IMR-90 (cell line): ENCODE measurements around the gene SCTR. TPM values are rescaled to one million over a fixed set of nuclear protein-coding genes. Genes with fewer than 3 reads are reported as not detected.

Source experiments
- ATAC-seq: fragments of 200-7000 bp; cut with Tn5 transposase; 2 replicates; pipeline ENCODE4 v1.9.1; 2020; ENCODE audit warnings: low read depth, mild to moderate bottlenecking, moderate library complexity
- BruUV-seq: library from RNA; stranded (reverse); fragments of 400-500 nt; replicated peaks from 2 replicates; lab custom pipeline; 2021; lab: Mats Ljungman, UMichigan
- CTCF ChIA-PET: fragments of 300-600 bp; formaldehyde crosslinking; extraction: SDS; loops from one replicate; lab custom pipeline; 2021; ENCODE audit warnings: antibody characterized with exemption; lab: Yijun Ruan, JAX
- POLR2A ChIA-PET: fragments of 300-600 bp; sonication (Branson Sonifier 250); formaldehyde crosslinking; loops from one replicate; lab custom pipeline; 2022; ENCODE audit warnings: antibody characterized with exemption; ENCODE audit not compliant: unreplicated experiment; lab: Charles Lee
- DNase-seq: peaks from one replicate; pipeline ENCODE4 v3.0.0; 2013
- H2AFZ ChIP-seq: replicated peaks from 2 replicates; pipeline ENCODE3; 2013; ENCODE audit warnings: low read length, mild to moderate bottlenecking; ENCODE audit not compliant: poor library complexity
- H2AK5ac ChIP-seq: 2 replicates; pipeline ENCODE4 v1.6.1; 2013; ENCODE audit warnings: low read depth, low read length, inconsistent platforms
- H2AK9ac ChIP-seq: replicated peaks from 2 replicates; pipeline ENCODE3; 2013; ENCODE audit warnings: mild to moderate bottlenecking, low read depth, low read length, moderate library complexity; ENCODE audit not compliant: poor library complexity
- H2BK120ac ChIP-seq: 2 replicates; pipeline ENCODE4 v1.6.1; 2013; ENCODE audit warnings: low read depth, low read length, inconsistent platforms
- H2BK15ac ChIP-seq: 3 replicates; pipeline ENCODE4 v1.6.1; 2013; ENCODE audit warnings: low read depth, low read length, inconsistent platforms
- H2BK20ac ChIP-seq: 2 replicates; pipeline ENCODE4 v1.6.1; 2013; ENCODE audit warnings: low read depth, mild to moderate bottlenecking, inconsistent platforms, low read length, moderate library complexity
- H2BK5ac ChIP-seq: 2 replicates; pipeline ENCODE4 v1.6.1; 2013; ENCODE audit warnings: mild to moderate bottlenecking, low read depth, low read length, inconsistent platforms; ENCODE audit not compliant: poor library complexity, severe bottlenecking
- H3K14ac ChIP-seq: replicated peaks from 2 replicates; pipeline ENCODE4 v1.6.1; 2013; ENCODE audit warnings: low read depth, low read length, inconsistent platforms
- H3K18ac ChIP-seq: 2 replicates; pipeline ENCODE4 v1.6.1; 2013; ENCODE audit warnings: low read depth, low read length, control low read depth
- H3K23ac ChIP-seq: 2 replicates; pipeline ENCODE4 v1.6.1; 2013; ENCODE audit warnings: low read depth, low read length, inconsistent platforms
- H3K27ac ChIP-seq: 2 replicates; pipeline ENCODE4 v1.5.1; 2013; ENCODE audit warnings: mild to moderate bottlenecking, control low read depth, low read length; ENCODE audit not compliant: insufficient read depth
- H3K27me3 ChIP-seq: 2 replicates; pipeline ENCODE4 v1.6.1; 2013; ENCODE audit warnings: low read length; ENCODE audit not compliant: control insufficient read depth, insufficient read depth
- H3K36me3 ChIP-seq: 2 replicates; pipeline ENCODE4 v1.6.1; 2013; ENCODE audit warnings: low read length, mixed read lengths; ENCODE audit not compliant: control insufficient read depth, insufficient read depth
- H3K4ac ChIP-seq: 2 replicates; pipeline ENCODE4 v1.6.1; 2013; ENCODE audit warnings: low read depth, low read length, inconsistent platforms
- H3K4me1 ChIP-seq: 2 replicates; pipeline ENCODE4 v1.6.1; 2013; ENCODE audit warnings: low read length, mixed read lengths; ENCODE audit not compliant: control insufficient read depth, insufficient read depth
- H3K4me2 ChIP-seq: 2 replicates; pipeline ENCODE4 v1.6.1; 2013; ENCODE audit warnings: low read depth, mild to moderate bottlenecking, control low read depth, low read length, moderate library complexity
- H3K4me3 ChIP-seq: 2 replicates; pipeline ENCODE4 v1.5.1; 2013; ENCODE audit warnings: low read depth, mild to moderate bottlenecking, control low read depth, low read length, moderate library complexity; ENCODE audit not compliant: insufficient read depth
- H3K56ac ChIP-seq: 2 replicates; pipeline ENCODE4 v1.6.1; 2013; ENCODE audit warnings: low read length, inconsistent platforms; ENCODE audit not compliant: insufficient read depth; ENCODE audit errors: extremely low read depth
- H3K79me1 ChIP-seq, 2 experiments: 2 replicates each; pipeline ENCODE4 v1.6.1; 2013; ENCODE audit warnings: low read length in 2 of 2, inconsistent platforms in 1 of 2, low read depth in 1 of 2
- H3K9ac ChIP-seq: 2 replicates; pipeline ENCODE4 v1.6.1; 2013; ENCODE audit warnings: low read depth, low read length, control low read depth
- H3K9me1 ChIP-seq: 2 replicates; pipeline ENCODE4 v1.6.1; 2013; ENCODE audit warnings: low read length, inconsistent platforms; ENCODE audit not compliant: insufficient read depth
- H3K9me3 ChIP-seq: 2 replicates; pipeline ENCODE4 v1.6.1; 2013; ENCODE audit warnings: low read length; ENCODE audit not compliant: control insufficient read depth, insufficient read depth
- H4K20me1 ChIP-seq: 2 replicates; pipeline ENCODE4 v1.6.1; 2013; ENCODE audit warnings: low read length, inconsistent platforms; ENCODE audit not compliant: insufficient read depth
- H4K5ac ChIP-seq: 2 replicates; pipeline ENCODE4 v1.6.1; 2013; ENCODE audit warnings: mild to moderate bottlenecking, low read depth, low read length, control low read depth
- H4K8ac ChIP-seq, 2 experiments: 2 replicates each; pipeline ENCODE4 v1.6.1; 2013; ENCODE audit warnings: low read depth in 2 of 2, low read length in 2 of 2, control low read depth in 1 of 2, inconsistent platforms in 1 of 2
- H4K91ac ChIP-seq: 2 replicates; pipeline ENCODE4 v1.6.1; 2013; ENCODE audit warnings: low read depth, low read length, inconsistent platforms; ENCODE audit not compliant: insufficient read depth
- RCOR1 ChIP-seq: IDR thresholded peaks from 2 replicates; pipeline ENCODE4 v1.6.1; 2012; ENCODE audit warnings: mild to moderate bottlenecking, low read length, improper control_type of control experiment; ENCODE audit not compliant: insufficient replicate concordance
- USF2 ChIP-seq: fragments of 150-350 bp; IDR thresholded peaks from 2 replicates; pipeline ENCODE4 v1.6.1; 2017; ENCODE audit warnings: mild to moderate bottlenecking, antibody characterized with exemption, low read length, low read depth
- WGBS, 2 experiments: methylation state at CpG; one replicate each; pipeline versions ENCODE4 v1.1.5 to v1.1.7; 2013; ENCODE audit warnings: missing lambda C conversion rate in 2 of 2; ENCODE audit not compliant: insufficient read length in 1 of 2; ENCODE audit errors: extremely low coverage in 2 of 2; 5-methylcytosine and 5-hydroxymethylcytosine counted together
- dilution Hi-C: fragments of 300-500 bp; cut with HindIII; formaldehyde crosslinking; loops from one replicate; pipeline ENCODE4 v1.14.3; 2018; ENCODE audit warnings: low sequenced_read_pairs; ENCODE audit not compliant: unreplicated experiment
- in situ Hi-C: fragments of 300-500 bp; cut with MboI; formaldehyde crosslinking; loops from 3 replicates; pipeline ENCODE4 v1.14.3; 2019; ENCODE audit warnings: low sequenced_read_pairs, inconsistent platforms, mixed read lengths
- intact Hi-C: fragments of 100-400 bp; cut with micrococcal nuclease; formaldehyde crosslinking; loops from 2 replicates; pipeline ENCODE4 v1.10.0; 2022
- polyA plus RNA-seq, 3 experiments: library from polyadenylated mRNA; depleted of rRNA; stranded (reverse); fragments of >200 nt; gene quantifications; 2 replicates each; pipeline ENCODE4 v1.2.3, GENCODE V29; 2012; ENCODE audit warnings: low replicate concordance in 1 of 3
- total RNA-seq: library from RNA; depleted of rRNA; stranded (reverse); fragments of >200 nt; gene quantifications from 2 replicates; pipeline ENCODE4 v1.2.3, GENCODE V29; 2012

Gene SCTR
- total and polyA plus RNA-seq, 2 of the 4 experiments (the other 2 are of a cell fraction), result not detected

GRCh38 chr2:119464981-119465380, 59.3 kb downstream of the SCTR start:
- Histone ChIP-seq H4K8ac (no peak overlapping the region), H3K14ac (no peak overlapping the region), H3K79me1 (no peaks in the 10 kb centered on the region), H4K91ac (no peak overlapping the region), H3K4ac (no peak overlapping the region), H3K4me3 (no peak overlapping the region), H3K27ac (no peak overlapping the region), H3K18ac (no peak overlapping the region), H4K5ac (no peak overlapping the region), H3K9me3 (no peaks in the 10 kb centered on the region), H3K4me1 (no peaks in the 10 kb centered on the region), H2BK20ac (no peak overlapping the region), H3K36me3 (no peaks in the 10 kb centered on the region), H3K27me3 (peaks cover 4% of the 10 kb centered on the region), H3K56ac (no peak overlapping the region), H2BK120ac (no peak overlapping the region), H2BK15ac (no peak overlapping the region), H2BK5ac (no peak overlapping the region), H3K9ac (no peak overlapping the region), H2AFZ (no peak overlapping the region), H3K23ac (no peak overlapping the region), H4K20me1 (no peaks in the 10 kb centered on the region), H2AK9ac (no peak overlapping the region), H3K4me2 (no peak overlapping the region), H2AK5ac (no peak overlapping the region), H3K9me1 (no peaks in the 10 kb centered on the region)
- WGBS, 2 experiments, result 63% methylated on average over 1 of the region's 4 CpGs; no CpG with 5 or more reads in 1 of the 2 experiments
- ChIA-PET POLR2A (no interaction called here), CTCF (no interaction called here)
- in situ Hi-C loops, result loop anchor here (5.0 kb wide), 1 partner anchor 48 kb away; no protein-coding TSS in a partner anchor
- no TSS peak for BruUV-seq
- 0 out of 2 replicates have a peak, but pooled peaks have one; percentile 43 for TF ChIP-seq USF2
- no peak for TF ChIP-seq RCOR1
- dilution Hi-C loops, result no loop called here
- no peak for ATAC-seq
- DNase-seq, result no peak
- intact Hi-C loops, result no loop called here
